KMS-11 (cell line): ENCODE data around the gene PRSS23.

Experiments used
- H2AFZ ChIP-seq: fragments of 200-600 bp; sonication (generic); 2 replicates; pipeline ENCODE4 v1.6.1; 2016; ENCODE audit warnings: antibody characterized with exemption, mixed run types, low read depth
- H3K27ac ChIP-seq: fragments of 200-600 bp; sonication (generic); 2 replicates; pipeline ENCODE4 v1.6.1; 2016; ENCODE audit warnings: mild to moderate bottlenecking, mixed run types
- H3K27me3 ChIP-seq: fragments of 200-600 bp; sonication (generic); 2 replicates; pipeline ENCODE4 v1.6.1; 2017; ENCODE audit warnings: mild to moderate bottlenecking, low read depth, mixed run types, moderate library complexity; ENCODE audit not compliant: insufficient read depth
- H3K36me3 ChIP-seq: fragments of 200-600 bp; sonication (generic); 2 replicates; pipeline ENCODE4 v1.6.1; 2017; ENCODE audit warnings: mild to moderate bottlenecking, mixed run types; ENCODE audit not compliant: insufficient read depth
- H3K4me1 ChIP-seq: fragments of 200-600 bp; sonication (generic); 2 replicates; pipeline ENCODE4 v1.6.1; 2016; ENCODE audit warnings: mild to moderate bottlenecking, low read depth, mixed run types; ENCODE audit not compliant: poor library complexity, severe bottlenecking
- H3K4me2 ChIP-seq: fragments of 200-600 bp; sonication (generic); 2 replicates; pipeline ENCODE4 v1.7.0; 2016; ENCODE audit warnings: mild to moderate bottlenecking, mixed run types
- H3K4me3 ChIP-seq: fragments of 200-600 bp; sonication (generic); IDR thresholded peaks from 2 replicates; pipeline ENCODE4 v1.6.1; 2017; ENCODE audit warnings: low read depth, low read length, mixed read lengths; ENCODE audit not compliant: insufficient read depth
- H3K79me2 ChIP-seq: fragments of 200-600 bp; sonication (generic); 2 replicates; pipeline ENCODE4 v1.6.1; 2016; ENCODE audit warnings: low read depth, mixed run types; ENCODE audit not compliant: insufficient read depth
- H3K9ac ChIP-seq: fragments of 200-600 bp; sonication (generic); 2 replicates; pipeline ENCODE4 v1.6.1; 2016; ENCODE audit warnings: mild to moderate bottlenecking, mixed run types
- H4K20me1 ChIP-seq: fragments of 200-600 bp; sonication (generic); 2 replicates; pipeline ENCODE4 v1.6.1; 2016; ENCODE audit warnings: mild to moderate bottlenecking, mixed run types; ENCODE audit not compliant: insufficient read depth
- CTCF ChIP-seq: fragments of 200-600 bp; sonication (generic); conservative IDR thresholded peaks from 2 replicates; pipeline ENCODE4 v1.6.1; 2017; ENCODE audit warnings: low read depth, mild to moderate bottlenecking, antibody characterized with exemption, low read length, moderate library complexity, mixed read lengths

Gene PRSS23

GRCh38 chr11:86812322-86812670, 12.0 kb downstream of the PRSS23 start:
- Histone ChIP-seq H3K9ac (no peak overlapping the region), H3K27me3 (no peaks in the 10 kb centered on the region), H3K4me2 (no peak overlapping the region), H3K79me2 (no peaks in the 10 kb centered on the region), H3K36me3 (no peaks in the 10 kb centered on the region), H3K27ac (no peak overlapping the region), H3K4me3 (no peak overlapping the region), H4K20me1 (no peaks in the 10 kb centered on the region), H2AFZ (no peak overlapping the region), H3K4me1 (no peaks in the 10 kb centered on the region)
- TF ChIP-seq CTCF = no peak

GRCh38 chr11:86812981-86813380, 12.6 kb downstream of the PRSS23 start:
- TF ChIP-seq CTCF = no peak

GRCh38 chr11:86814775-86815174, 14.4 kb downstream of the PRSS23 start:
- H4K20me1 ChIP-seq = no peaks in the 10 kb centered on the region
- no peaks in the 10 kb centered on the region for H3K36me3 ChIP-seq
- no peak overlapping the region for H3K4me3 ChIP-seq
- no peak overlapping the region for H2AFZ ChIP-seq
- no peaks in the 10 kb centered on the region for H3K79me2 ChIP-seq
- TF ChIP-seq CTCF = no peak
- no peaks in the 10 kb centered on the region for H3K4me1 ChIP-seq
- no peaks in the 10 kb centered on the region for H3K27me3 ChIP-seq
- H3K9ac ChIP-seq = no peak overlapping the region
- H3K4me2 ChIP-seq = no peak overlapping the region
- H3K27ac ChIP-seq = no peak overlapping the region

More at GRCh38 chr11:86812981-86813380, 12.6 kb downstream of the PRSS23 start:
- Histone ChIP-seq H3K27me3 (no peaks in the 10 kb centered on the region), H3K9ac (no peak overlapping the region), H3K4me1 (no peaks in the 10 kb centered on the region), H3K27ac (no peak overlapping the region), H3K79me2 (no peaks in the 10 kb centered on the region), H3K4me2 (no peak overlapping the region), H3K36me3 (no peaks in the 10 kb centered on the region), H2AFZ (no peak overlapping the region), H3K4me3 (no peak overlapping the region), H4K20me1 (no peaks in the 10 kb centered on the region)

- Histone ChIP-seq H2AFZ (no peak overlapping the region), H3K4me2 (no peak overlapping the region), H3K27me3 (no peaks in the 10 kb centered on the region), H3K36me3 (no peaks in the 10 kb centered on the region), H3K27ac (no peak overlapping the region), H3K4me3 (no peak overlapping the region), H4K20me1 (no peaks in the 10 kb centered on the region), H3K9ac (no peak overlapping the region), H3K4me1 (no peaks in the 10 kb centered on the region), H3K79me2 (no peaks in the 10 kb centered on the region)
- TF ChIP-seq CTCF = no peak
Observed at GRCh38 chr11:86815726-86816125, 15.4 kb downstream of the PRSS23 start.
